ENCODE data around the gene RICTOR. TPM values are rescaled to one million over a fixed set of nuclear protein-coding genes. Genes with fewer than 3 reads are reported as not detected.
"Not testable (repeated sequence)": the region's sequence is repeated elsewhere in the genome, so short reads cannot be mapped to it uniquely, and the experiment has no call there.

Gene RICTOR
- polyA plus RNA-seq, 3 donors, result 2.3 to 4.8 (median 3.2) TPM

GRCh38 chr5:39022151-39022550 lies 52.0 kb downstream of the RICTOR start:
- 95 to 98% (median 96%) methylated on average over 4 of the region's 4 CpGs for WGBS, 3 donors
- no peak overlapping the region for H3K27ac ChIP-seq (ENCODE audit: low read depth, low read length)

GRCh38 chr5:39021413-39021812 lies 52.8 kb downstream of the RICTOR start:
- H3K27ac ChIP-seq (ENCODE audit: low read depth, low read length), result no peak overlapping the region
- WGBS, 3 donors, result 44 to 59% (median 47%) methylated on average over 1 of the region's 1 CpG

- H3K27ac ChIP-seq (ENCODE audit: low read depth, low read length), result no peak overlapping the region
- WGBS, 3 donors, result 64 to 91% (median 69%) methylated on average over 3 of the region's 3 CpGs
Observed at GRCh38 chr5:39020458-39020857, 53.7 kb downstream of the RICTOR start.

GRCh38 chr5:39019254-39019653 lies 54.9 kb downstream of the RICTOR start:
- H3K27ac ChIP-seq (ENCODE audit: low read depth, low read length), result no peak overlapping the region
- 93 to 97% (median 97%) methylated on average over 4 of the region's 4 CpGs for WGBS, 3 donors

- WGBS, 3 donors, result 97 to 98% (median 97%) methylated on average over 2 of the region's 2 CpGs
- no peak overlapping the region for H3K27ac ChIP-seq (ENCODE audit: low read depth, low read length)
Observed at GRCh38 chr5:39017504-39017903, 56.7 kb downstream of the RICTOR start.

DNA sequence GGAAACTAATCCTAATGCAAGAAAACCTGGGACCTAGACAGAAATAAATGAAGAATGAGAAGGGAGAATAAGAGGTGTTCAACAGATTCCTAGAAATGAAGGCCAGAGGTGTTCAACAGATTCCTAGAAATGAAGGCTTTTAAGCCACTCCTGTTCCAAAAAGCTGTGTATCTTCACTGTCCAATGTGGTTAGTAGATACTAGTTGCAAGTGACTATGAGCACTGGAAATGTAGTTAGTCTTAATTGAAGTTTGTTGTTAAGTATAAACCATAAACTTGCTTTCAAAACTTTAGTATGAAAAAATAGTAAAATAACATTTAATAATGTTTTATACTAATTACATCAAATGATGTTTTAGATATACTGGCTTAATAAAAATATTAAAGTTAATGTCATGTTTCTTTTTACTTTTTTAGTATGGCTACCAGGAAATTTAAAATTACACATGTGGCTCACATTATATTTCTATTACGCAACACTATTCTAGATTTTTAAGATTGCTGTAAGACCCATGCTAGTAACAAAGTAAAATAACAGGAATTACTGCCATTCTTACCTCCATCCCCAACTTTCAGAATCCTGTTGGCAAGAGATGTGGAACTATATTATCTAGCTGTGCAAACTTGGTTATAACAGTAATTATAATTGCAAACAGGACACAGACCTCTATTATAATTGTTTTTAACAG lies 57.5 kb downstream of the RICTOR start:
- no peak overlapping the region for H3K27ac ChIP-seq (ENCODE audit: low read depth, low read length)
- 95 to 100% (median 98%) methylated on average over 1 of the region's 1 CpG for WGBS, 3 donors

DNA sequence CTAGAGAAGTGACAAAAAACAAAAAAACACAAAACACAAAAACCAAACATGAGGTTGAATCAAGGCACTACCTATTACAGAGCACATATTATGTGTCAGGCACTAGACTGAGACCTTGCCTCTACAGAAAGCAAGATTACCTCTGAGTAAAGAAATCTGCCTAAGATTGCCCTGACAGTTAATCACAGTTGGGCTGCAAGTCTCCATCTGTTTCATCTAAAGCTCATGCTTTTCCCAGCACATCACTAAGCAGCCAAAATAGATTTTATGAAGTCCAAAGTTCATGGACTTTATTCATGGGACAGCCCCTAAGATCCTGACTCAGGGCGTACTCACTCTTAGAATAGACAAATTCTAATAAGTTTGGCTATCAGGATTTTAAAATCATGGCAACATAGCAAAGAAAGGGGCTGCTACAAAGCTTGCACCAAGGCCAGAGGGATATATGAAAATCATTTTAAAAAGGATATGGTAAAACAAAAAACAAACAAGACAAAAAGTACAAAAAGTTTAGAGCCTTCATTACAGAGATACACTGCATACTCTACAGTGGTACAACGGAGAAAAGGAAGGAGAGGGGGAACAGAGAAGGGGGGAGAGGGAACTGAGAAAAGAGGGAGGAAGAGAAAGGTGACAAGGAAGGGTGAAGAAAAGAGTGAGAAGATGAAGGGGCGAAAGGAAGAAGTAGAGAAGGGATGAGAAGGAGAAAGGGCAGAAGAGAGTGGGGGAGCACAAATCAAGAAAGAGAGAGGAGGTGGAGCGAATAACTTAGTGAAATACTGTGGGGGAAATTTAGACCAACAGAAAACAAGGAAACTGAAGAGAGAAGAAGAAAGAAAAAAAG lies 58.2 kb downstream of the RICTOR start:
- 70 to 84% (median 79%) methylated on average over 4 of the region's 4 CpGs for WGBS, 3 donors
- H3K27ac ChIP-seq (ENCODE audit: low read depth, low read length), result no peak overlapping the region

- H3K27ac ChIP-seq (ENCODE audit: low read depth, low read length), result no peak overlapping the region
- WGBS, 3 donors, result 50 to 76% (median 66%) methylated on average over 2 of the region's 2 CpGs
Observed at GRCh38 chr5:39014561-39014960, 59.6 kb downstream of the RICTOR start.

DNA sequence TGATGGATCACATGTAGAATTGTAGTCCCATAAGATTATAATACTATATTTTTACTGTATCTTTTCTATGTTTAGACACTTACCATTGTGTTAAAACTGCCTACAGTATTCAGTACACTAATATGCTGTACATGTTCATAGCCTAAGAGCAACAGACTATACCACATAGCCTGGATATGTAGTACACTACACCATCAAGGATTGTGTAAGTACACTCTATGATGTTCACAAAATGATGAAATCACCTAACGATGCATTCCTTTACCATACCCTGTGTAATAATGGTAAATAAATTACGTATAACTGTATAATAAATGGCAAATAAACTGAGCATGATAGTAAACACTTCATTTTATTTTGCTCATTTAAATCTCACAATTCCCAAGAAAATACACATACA lies 60.3 kb downstream of the RICTOR start:
- no peak overlapping the region for H3K27ac ChIP-seq (ENCODE audit: low read depth, low read length)
- WGBS, 3 donors, result 72 to 97% (median 82%) methylated on average over 2 of the region's 2 CpGs

DNA sequence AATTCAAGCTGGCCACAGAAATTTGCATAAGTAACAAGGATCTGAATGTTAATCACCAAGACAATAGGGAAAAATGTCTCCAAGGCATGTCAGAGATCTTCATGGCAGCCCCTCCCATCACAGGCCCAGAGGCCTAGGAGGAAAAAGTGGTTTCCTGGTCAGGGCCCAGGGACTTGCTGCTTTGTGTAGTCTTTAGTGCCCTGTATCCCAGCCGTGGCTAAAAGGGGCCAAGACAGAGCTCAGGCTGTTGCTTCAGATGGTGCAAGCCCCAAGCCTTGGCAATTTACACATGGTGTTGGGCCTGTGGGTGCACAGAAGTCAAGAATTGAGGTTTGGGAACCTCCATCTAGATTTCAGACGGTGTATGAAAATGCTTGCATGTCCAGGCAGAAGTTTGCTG lies 63.2 kb downstream of the RICTOR start:
- H3K27ac ChIP-seq (ENCODE audit: low read depth, low read length), result not testable (repeated sequence)
- WGBS, 3 donors, result 97 to 98% (median 97%) methylated on average over 2 of the region's 2 CpGs

DNA sequence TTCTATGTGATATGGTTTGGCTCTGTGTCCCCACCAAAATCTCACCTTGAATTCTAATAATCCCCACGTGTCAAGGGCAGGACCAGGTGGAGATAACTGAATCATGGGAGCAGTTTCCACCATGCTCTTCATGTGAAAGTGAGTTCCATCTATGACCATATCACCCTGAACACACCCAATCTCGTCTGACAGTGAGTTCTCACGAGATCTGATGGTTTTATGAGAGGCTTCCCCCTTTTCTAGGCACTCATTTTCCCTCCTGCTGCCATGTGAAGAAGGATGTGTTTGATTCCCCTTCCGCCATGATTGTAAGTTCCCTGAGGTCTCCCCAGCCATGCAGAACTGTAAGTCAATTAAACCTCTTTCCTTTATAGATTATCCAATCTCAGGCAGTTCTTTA lies 64.2 kb downstream of the RICTOR start:
- no peak overlapping the region for H3K27ac ChIP-seq (ENCODE audit: low read depth, low read length)
- WGBS, 3 donors, result 86 to 97% (median 97%) methylated on average over 4 of the region's 4 CpGs

DNA sequence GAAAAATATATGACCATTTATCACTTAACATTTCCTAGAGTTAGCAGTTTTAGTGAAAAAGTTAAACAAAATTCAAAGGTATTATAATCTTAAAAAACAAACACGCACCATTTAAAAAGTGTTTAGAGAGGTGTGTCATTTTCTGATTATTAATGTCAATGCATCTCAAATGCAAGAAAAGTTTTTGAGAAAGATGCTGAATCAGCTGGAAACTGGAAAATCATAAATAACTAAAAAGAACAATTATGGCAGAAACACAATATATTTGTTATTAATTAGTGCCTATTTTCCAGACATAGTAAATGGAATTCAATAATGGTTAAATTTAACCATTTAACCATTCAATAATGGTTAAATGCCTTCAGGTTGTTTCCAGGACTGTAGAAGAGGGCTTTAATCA lies 64.9 kb downstream of the RICTOR start:
- WGBS, 3 donors, result 96 to 98% (median 98%) methylated on average over 1 of the region's 1 CpG
- H3K27ac ChIP-seq (ENCODE audit: low read depth, low read length), result no peak overlapping the region

- 93 to 97% (median 96%) methylated on average over 2 of the region's 2 CpGs for WGBS, 3 donors
- H3K27ac ChIP-seq (ENCODE audit: low read depth, low read length), result no peak overlapping the region
Observed at GRCh38 chr5:39006650-39007049, 67.5 kb downstream of the RICTOR start.

DNA sequence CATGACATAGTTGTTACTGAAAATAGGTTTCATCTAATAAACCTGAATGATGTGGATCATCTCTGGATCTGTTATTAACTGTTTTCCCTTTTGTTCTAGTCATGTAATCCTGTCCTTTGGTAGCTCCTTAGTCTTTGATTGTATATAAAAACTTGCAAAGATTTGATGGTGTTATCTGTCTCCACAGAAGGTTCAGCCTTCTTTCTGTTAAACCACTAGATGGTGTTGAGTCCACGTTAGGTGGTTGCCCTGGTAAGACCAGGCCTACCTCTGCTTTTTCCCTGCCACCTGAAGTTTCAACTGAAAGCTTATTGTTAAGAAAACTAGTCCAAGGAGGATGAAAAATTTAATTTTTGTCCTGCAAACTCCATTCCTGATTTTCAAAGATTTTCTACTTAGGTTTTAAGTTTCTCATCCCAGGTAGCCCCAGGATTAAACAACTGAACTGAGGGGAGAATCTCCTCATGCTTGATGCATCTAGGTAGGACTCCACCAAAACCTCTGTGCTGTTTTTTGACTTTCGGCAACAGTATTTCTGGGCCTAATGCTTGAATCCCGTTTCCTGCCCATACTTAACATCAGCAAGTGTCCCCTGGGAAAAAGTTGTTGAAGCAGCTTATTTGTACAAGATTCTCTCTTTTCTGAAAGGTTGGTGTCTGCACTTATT lies 68.5 kb downstream of the RICTOR start:
- WGBS, 3 donors, result 66 to 83% (median 70%) methylated on average over 3 of the region's 3 CpGs
- no peak overlapping the region for H3K27ac ChIP-seq (ENCODE audit: low read depth, low read length)

DNA sequence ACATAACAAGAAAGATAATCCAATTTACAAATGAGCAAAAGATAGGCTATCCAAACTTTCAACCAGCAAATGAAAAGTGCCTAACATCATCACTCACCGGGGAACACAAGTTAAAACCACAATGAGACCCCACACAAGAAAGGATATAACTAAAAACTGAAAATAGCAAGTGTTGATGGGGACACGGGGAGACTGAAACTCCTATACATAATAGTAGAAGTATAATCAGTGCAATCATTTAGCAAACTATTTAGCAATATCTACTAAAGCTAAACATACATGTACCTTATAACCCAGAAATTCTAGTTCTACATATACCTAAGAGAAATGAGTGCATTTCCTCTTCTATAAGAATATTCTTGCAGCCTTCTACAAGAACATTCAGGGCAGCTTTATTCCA lies 72.5 kb downstream of the RICTOR start:
- no peak overlapping the region for H3K27ac ChIP-seq (ENCODE audit: low read depth, low read length)
- whole genome bisulfite sequencing, 3 donors, result 89 to 94% (median 93%) methylated on average over 2 of the region's 2 CpGs

DNA sequence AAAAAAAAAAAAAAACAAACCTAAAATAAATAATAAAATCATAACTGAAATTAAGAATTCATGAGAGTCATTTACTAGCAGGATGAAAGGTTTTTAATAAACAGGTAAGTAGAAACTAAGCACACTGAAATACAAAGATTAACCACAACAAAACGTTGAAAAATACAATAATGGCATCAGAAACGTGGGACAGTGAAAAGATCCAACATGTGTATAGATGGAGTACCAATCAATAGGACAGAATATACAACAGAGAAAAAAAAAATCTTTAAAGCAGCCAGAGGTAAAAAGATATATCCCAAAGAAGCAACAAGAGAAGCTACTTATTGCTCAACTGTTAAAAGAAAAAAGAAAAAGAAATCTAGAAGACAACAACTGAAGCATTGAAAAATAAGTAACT lies 75.2 kb downstream of the RICTOR start:
- WGBS, 3 donors, result 98 to 100% (median 99%) methylated on average over 2 of the region's 2 CpGs
- no peak overlapping the region for H3K27ac ChIP-seq (ENCODE audit: low read depth, low read length)

DNA sequence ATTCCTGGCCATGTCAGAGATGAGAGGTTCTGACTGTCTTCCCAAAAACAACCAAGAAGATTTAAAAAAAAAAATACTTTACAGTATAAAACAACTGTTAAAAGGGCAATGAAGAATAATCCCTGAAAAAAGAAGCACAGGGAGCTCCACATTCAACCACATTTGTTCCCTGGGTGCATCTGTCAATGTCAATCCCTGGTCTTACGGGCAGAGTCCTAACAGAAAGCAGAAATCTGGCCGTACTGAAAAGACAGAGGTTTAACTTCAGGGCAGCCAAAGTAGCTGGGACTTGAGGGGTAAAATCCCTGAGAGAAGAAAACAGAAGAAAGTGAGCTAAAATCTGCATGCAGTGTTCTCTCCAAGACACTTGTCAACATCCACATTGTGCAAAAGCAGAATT lies 76.6 kb downstream of the RICTOR start:
- WGBS, 3 donors, result 72 to 73% (median 72%) methylated on average over 2 of the region's 2 CpGs
- no peak overlapping the region for H3K27ac ChIP-seq (ENCODE audit: low read depth, low read length)

DNA sequence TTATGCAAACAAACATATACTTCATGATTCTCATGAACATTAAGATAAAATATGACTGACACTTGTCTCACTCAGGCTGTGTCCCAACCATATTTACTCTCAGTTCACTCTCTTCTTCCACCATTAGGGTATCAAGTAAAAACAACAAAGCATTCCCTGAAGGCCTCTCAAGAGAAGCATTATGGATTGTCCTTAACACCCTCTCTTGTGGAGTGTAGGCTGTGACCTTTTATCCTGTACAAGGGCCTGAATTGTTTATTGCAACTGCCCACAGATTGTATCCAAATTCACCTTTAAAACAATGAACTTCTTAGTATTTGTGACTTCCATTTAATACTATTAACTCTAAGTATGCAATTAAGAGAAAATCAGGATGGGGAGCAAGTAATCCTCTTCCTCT lies 78.1 kb downstream of the RICTOR start:
- no peak overlapping the region for H3K27ac ChIP-seq (ENCODE audit: low read depth, low read length)

DNA sequence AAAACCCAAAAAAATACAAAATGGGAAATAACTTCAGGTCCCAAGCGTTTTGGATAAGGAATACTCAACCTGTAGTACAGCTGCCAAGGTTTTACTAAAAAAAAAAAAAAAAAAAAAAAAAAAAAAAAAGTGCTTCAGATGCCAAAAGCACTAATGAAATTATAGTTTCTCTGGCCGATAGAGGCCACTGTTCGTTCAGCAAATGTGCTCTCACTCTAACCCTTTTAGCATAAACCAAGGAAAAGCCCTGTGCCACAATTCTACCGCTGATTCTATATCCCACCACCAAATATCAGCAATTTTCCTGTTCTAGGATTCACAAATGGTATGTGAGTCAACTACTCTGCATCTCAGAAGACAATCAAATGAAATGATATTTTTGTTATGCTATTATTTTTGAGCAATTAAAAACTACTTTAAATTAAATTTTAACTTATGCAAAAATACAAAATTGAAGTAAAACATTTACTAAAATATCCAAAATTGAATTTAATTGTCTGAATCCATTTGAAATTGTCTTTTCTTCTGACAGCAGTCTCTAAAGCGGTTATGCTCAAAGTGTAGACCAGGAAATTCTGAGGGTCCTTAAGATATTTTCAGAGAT lies 79.8 kb downstream of the RICTOR start:
- no peak overlapping the region for H3K27ac ChIP-seq (ENCODE audit: low read depth, low read length)
- 27 to 36% (median 36%) methylated on average over 5 of the region's 5 CpGs for WGBS, 3 donors
